ENCODE measurements around the gene GLCE. TPM values are rescaled to one million over a fixed set of nuclear protein-coding genes. Genes with fewer than 3 reads are reported as not detected.

GLCE gene
- total and polyA plus RNA-seq, 2 experiments from 2014 or later: 9.7 to 17.1 TPM

DNA sequence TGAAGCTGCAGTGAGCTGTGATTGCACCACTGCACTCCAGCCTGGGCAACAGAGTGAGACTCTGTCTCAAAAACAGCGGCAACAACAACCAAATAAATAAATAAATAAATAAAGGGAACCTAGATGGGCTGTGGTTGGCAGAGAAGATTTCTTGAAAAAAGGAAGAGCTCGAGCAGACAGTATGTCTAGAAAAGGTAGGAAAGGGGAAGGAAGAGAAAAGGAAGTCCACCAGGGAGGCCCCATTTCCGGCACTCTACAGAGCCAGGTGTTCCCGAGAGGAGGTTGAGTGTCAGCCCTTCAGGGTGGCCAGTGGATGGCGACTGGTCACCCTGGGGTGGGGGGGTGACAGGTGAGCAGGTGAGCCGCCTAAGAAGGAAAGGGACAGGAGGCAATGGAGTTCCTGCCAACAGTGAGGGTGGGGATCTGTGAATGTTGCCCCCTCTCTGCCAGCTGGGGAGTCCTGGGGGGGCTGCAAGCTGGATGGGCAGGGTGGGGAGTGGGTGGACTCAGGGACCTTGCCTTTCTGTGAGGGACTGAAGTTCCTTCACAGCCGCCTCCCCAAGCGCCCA is 153.1 kb downstream of the GLCE start:
- Histone ChIP-seq H3K4me1 (ENCODE audit: insufficient read depth) (0 out of 2 replicates have a peak, but pooled peaks cover 7% of the 10 kb centered on the region), H3K9me2 (ENCODE audit: insufficient read depth) (no peaks in the 10 kb centered on the region), H3F3A (ENCODE audit: insufficient read depth) (no peaks in the 10 kb centered on the region), H4K20me1 (ENCODE audit: insufficient read depth) (no peaks in the 10 kb centered on the region), H3K9me3 (ENCODE audit: low read depth) (no peaks in the 10 kb centered on the region), H3K27ac (no peak overlapping the region), H3K9ac (no peak overlapping the region), H3K4me2 (ENCODE audit: unreplicated experiment) (no peak overlapping the region), H3K79me2 (ENCODE audit: insufficient read depth) (no peaks in the 10 kb centered on the region), H3K36me3 (ENCODE audit: low read depth) (no peaks in the 10 kb centered on the region), H2AFZ (no peak overlapping the region), H3K4me3 (no peak overlapping the region), H3K27me3 (replicated peaks; ENCODE audit: insufficient read depth) (no peaks in the 10 kb centered on the region)
- WGBS, 2 experiments (ENCODE audit: low coverage in 1 of 2, low lambda C conversion rate in 2 of 2, missing lambda C conversion rate in 2 of 2): 77 to 81% methylated on average over 8 of the region's 8 CpGs
- in situ Hi-C loops (cut with MboI): no loop called here
- DNase-seq: no peak
- no peak for TF ChIP-seq EZH2 (IDR thresholded peaks at IDR 0.05; ENCODE audit: insufficient read depth, poor library complexity, severe bottlenecking)
- TF ChIP-seq EZH2phosphoT487 (IDR thresholded peaks at IDR 0.05; ENCODE audit: insufficient read depth, low read depth): no peak

GRCh38 chr15:69314131-69314530 is 153.7 kb downstream of the GLCE start:
- Histone ChIP-seq H3K9ac (no peak overlapping the region), H3K36me3 (ENCODE audit: low read depth) (no peaks in the 10 kb centered on the region), H2AFZ (no peak overlapping the region), H3F3A (ENCODE audit: insufficient read depth) (no peaks in the 10 kb centered on the region), H3K4me3 (no peak overlapping the region), H3K4me2 (ENCODE audit: unreplicated experiment) (no peak overlapping the region), H3K9me3 (ENCODE audit: low read depth) (no peaks in the 10 kb centered on the region), H3K4me1 (ENCODE audit: insufficient read depth) (0 out of 2 replicates have a peak, but pooled peaks cover 7% of the 10 kb centered on the region), H3K79me2 (ENCODE audit: insufficient read depth) (no peaks in the 10 kb centered on the region), H4K20me1 (ENCODE audit: insufficient read depth) (no peaks in the 10 kb centered on the region), H3K27me3 (replicated peaks; ENCODE audit: insufficient read depth) (no peaks in the 10 kb centered on the region), H3K9me2 (ENCODE audit: insufficient read depth) (no peaks in the 10 kb centered on the region), H3K27ac (no peak overlapping the region)
- DNase-seq: no peak
- in situ Hi-C loops (cut with MboI): no loop called here
- 89 to 93% methylated on average over 6 of the region's 6 CpGs for WGBS, 2 experiments (ENCODE audit: low coverage in 1 of 2, low lambda C conversion rate in 2 of 2, missing lambda C conversion rate in 2 of 2)
- no peak for TF ChIP-seq EZH2 (IDR thresholded peaks at IDR 0.05; ENCODE audit: insufficient read depth, poor library complexity, severe bottlenecking)
- no peak for TF ChIP-seq EZH2phosphoT487 (IDR thresholded peaks at IDR 0.05; ENCODE audit: insufficient read depth, low read depth)

DNA sequence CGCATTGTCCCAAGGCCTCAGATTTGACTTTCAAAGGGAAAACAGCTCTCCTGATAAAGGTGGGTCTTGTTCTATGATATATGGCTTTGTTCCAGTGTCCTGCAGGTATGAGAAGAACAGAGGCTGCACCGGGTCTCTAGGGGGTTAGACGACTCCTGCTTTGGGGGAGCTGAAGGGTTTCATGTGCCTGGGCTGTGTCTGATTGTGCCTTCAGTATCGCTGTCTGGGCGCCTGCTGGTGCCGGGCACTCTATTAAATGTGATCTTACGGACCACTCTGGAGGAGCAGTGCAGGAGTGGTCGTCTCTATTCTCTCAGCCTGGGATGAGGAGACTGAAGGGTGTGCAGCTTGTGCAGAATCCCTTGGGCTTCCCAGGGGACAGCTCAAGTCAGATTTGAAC is 154.3 kb downstream of the GLCE start:
- H2AFZ ChIP-seq: no peak overlapping the region
- in situ Hi-C loops (cut with MboI): no loop called here
- H3K79me2 ChIP-seq (ENCODE audit: insufficient read depth): no peaks in the 10 kb centered on the region
- H3K4me2 ChIP-seq (ENCODE audit: unreplicated experiment): no peak overlapping the region
- no peaks in the 10 kb centered on the region for H4K20me1 ChIP-seq (ENCODE audit: insufficient read depth)
- no peak overlapping the region for H3K9ac ChIP-seq
- no peaks in the 10 kb centered on the region for H3K9me2 ChIP-seq (ENCODE audit: insufficient read depth)
- no peaks in the 10 kb centered on the region for H3K27me3 ChIP-seq (replicated peaks; ENCODE audit: insufficient read depth)
- TF ChIP-seq EZH2 (IDR thresholded peaks at IDR 0.05; ENCODE audit: insufficient read depth, poor library complexity, severe bottlenecking) (no peak), EZH2phosphoT487 (IDR thresholded peaks at IDR 0.05; ENCODE audit: insufficient read depth, low read depth) (no peak)
- WGBS, 2 experiments (ENCODE audit: low coverage in 1 of 2, low lambda C conversion rate in 2 of 2, missing lambda C conversion rate in 2 of 2): 78 to 91% methylated on average over 8 of the region's 8 CpGs
- no peak for DNase-seq
- H3K36me3 ChIP-seq (ENCODE audit: low read depth): no peaks in the 10 kb centered on the region
- no peak overlapping the region for H3K4me3 ChIP-seq
- no peaks in the 10 kb centered on the region for H3F3A ChIP-seq (ENCODE audit: insufficient read depth)
- H3K4me1 ChIP-seq (ENCODE audit: insufficient read depth): 0 out of 2 replicates have a peak, but pooled peaks cover 7% of the 10 kb centered on the region
- no peaks in the 10 kb centered on the region for H3K9me3 ChIP-seq (ENCODE audit: low read depth)
- H3K27ac ChIP-seq: no peak overlapping the region

DNA sequence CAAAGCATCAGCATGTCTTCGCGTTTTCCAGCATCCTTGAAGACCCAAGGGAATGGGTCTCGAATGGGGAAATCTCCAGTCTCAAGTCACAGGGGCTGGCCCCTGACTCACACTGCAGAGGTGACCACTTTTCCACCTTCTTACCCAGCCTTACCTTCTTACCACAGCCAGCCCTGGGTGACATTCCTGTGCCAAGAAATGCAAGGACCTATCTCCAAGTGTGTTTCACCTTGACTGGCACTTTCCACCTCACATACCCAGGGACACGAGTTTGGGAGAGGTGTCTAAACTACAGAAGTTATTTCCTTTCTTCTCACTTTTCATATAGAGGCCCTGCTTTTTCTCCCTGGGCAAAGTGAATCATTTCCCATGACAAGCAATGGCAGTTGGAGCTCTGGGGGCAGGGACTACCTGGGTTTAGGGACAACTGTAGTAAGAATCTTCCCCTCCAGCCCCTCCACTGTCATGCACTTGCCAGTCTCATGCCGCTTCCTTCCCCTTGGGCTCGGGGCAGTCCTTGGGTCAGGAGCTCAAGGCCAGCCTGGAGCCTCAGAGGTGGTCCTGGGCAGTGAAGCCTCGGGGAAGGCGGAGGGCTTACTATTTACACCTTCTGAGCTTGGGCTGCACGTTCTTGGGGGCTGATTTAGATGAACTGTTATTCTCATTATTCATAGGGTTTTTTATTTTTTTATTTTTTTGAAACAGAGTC is 155.1 kb downstream of the GLCE start:
- no peaks in the 10 kb centered on the region for H3K79me2 ChIP-seq (ENCODE audit: insufficient read depth)
- H2AFZ ChIP-seq: no peak overlapping the region
- no peak for DNase-seq
- H3K9ac ChIP-seq: no peak overlapping the region
- H3K9me3 ChIP-seq (ENCODE audit: low read depth): no peaks in the 10 kb centered on the region
- in situ Hi-C loops (cut with MboI): no loop called here
- no peaks in the 10 kb centered on the region for H3K9me2 ChIP-seq (ENCODE audit: insufficient read depth)
- H3K4me1 ChIP-seq (ENCODE audit: insufficient read depth): 0 out of 2 replicates have a peak, but pooled peaks cover 7% of the 10 kb centered on the region
- H3K27ac ChIP-seq: no peak overlapping the region
- no peaks in the 10 kb centered on the region for H4K20me1 ChIP-seq (ENCODE audit: insufficient read depth)
- H3K36me3 ChIP-seq (ENCODE audit: low read depth): no peaks in the 10 kb centered on the region
- no peaks in the 10 kb centered on the region for H3K27me3 ChIP-seq (replicated peaks; ENCODE audit: insufficient read depth)
- no peaks in the 10 kb centered on the region for H3F3A ChIP-seq (ENCODE audit: insufficient read depth)
- 83 to 84% methylated on average over 9 of the region's 9 CpGs for WGBS, 2 experiments (ENCODE audit: low coverage in 1 of 2, low lambda C conversion rate in 2 of 2, missing lambda C conversion rate in 2 of 2)
- TF ChIP-seq EZH2phosphoT487 (IDR thresholded peaks at IDR 0.05; ENCODE audit: insufficient read depth, low read depth): no peak
- no peak for TF ChIP-seq EZH2 (IDR thresholded peaks at IDR 0.05; ENCODE audit: insufficient read depth, poor library complexity, severe bottlenecking)
- no peak overlapping the region for H3K4me2 ChIP-seq (ENCODE audit: unreplicated experiment)
- no peak overlapping the region for H3K4me3 ChIP-seq

Measured in GM23248 (cell line).